Heart left ventricle (tissue), 13 donors: Measurements from ENCODE around the gene SNN.

Experiments used
- CTCF ChIP-seq, 12 donors: fragments of 200-600 bp; sonication (generic) in 4 of 12; IDR thresholded peaks; one replicate each; pipeline versions ENCODE4 v1.5.0 to v1.8.0; 2018 to 2022; ENCODE audit warnings: antibody characterized with exemption in 12 of 12, mild to moderate bottlenecking in 5 of 12
- POLR2A ChIP-seq, 2 donors: fragments of 450-650 bp; IDR thresholded peaks; one replicate each; pipeline ENCODE4 v1.6.1; 2017; ENCODE audit warnings: antibody characterized with exemption in 2 of 2, mild to moderate bottlenecking in 2 of 2, moderate library complexity in 2 of 2
- donor health status: ischemic (EF 13 %, LVEDD 7.1; RV severe dilation, severe dysfunction).
- donor health status: DM: no; HTN: yes; CAD: no.
- donor health status: DM: no; HTN: no; CAD: no.
- donor health status: ischemic (EF 25% LVEDD 6.9; RV normal size, moderate dysfunction).
- donor health status: ischemic (EF 25% LVEDD 5.7; RV mildly dilated, moderate dysfunction).
- donor health status: ischemic (EF 35%, LVEDD 5.7; RV mildly dilated, moderate dysfunction).
- donor health status: nonischemic (EF 11% LVEDD 7.7; RV severe dilation, severe dysfunction).
- donor health status: DM: yes; HTN: yes; CAD: no.
- donor health status: PGD.
- donor health status: ischemic (EF 29% LVEDD 5.4; RV normal size, mild dysfunction).
- donor health status: nonischemic (EF 23%, LVEDD 6.1; RV moderate dilation, normal function).

GRCh38 chr16:11677959-11678881, 10.0 kb downstream of the SNN start:
- TF ChIP-seq CTCF (IDR thresholded peaks at IDR 0.05): no peak
- TF ChIP-seq POLR2A (IDR thresholded peaks at IDR 0.05): no peak
